Measurements from ENCODE around the gene PIM2.
A peak's percentile ranks its signal among the peaks of the same experiment; 100 is the strongest.

DNA sequence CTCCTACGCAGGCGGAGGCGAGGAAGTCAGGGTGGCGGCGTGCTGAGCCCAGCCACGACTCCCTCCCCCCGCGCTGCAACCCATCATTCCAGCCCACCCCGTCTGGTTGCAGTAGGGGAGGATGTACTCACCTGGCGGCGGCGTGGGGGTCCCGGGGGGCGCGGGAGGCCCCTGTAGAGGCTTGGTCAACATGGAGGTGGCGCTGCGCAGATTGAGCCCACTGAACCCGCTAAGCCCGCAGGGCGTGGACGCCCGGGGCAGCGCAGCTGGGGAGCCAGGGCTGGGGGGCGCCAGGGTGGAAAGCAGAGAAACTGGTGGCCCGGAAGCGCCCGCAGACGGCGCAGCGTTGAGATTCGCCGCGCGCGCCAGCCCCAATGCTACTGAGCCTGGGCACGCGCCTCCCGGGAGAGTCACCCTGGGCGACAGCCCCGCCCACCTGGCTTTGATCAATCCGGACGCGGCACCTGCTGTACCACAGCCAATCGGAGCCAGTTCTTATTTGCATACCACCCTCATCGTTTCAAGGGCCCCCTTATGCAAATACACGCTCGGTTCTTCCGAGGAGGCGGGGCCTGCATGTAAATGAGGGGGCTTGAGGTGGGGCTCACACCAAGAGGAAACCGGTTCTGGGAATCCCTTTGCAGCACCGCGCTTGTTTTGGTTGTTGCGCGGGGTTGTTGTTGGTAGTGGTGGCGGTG is at the start of gene PIM2:
- TF ChIP-seq, protein P1, sequence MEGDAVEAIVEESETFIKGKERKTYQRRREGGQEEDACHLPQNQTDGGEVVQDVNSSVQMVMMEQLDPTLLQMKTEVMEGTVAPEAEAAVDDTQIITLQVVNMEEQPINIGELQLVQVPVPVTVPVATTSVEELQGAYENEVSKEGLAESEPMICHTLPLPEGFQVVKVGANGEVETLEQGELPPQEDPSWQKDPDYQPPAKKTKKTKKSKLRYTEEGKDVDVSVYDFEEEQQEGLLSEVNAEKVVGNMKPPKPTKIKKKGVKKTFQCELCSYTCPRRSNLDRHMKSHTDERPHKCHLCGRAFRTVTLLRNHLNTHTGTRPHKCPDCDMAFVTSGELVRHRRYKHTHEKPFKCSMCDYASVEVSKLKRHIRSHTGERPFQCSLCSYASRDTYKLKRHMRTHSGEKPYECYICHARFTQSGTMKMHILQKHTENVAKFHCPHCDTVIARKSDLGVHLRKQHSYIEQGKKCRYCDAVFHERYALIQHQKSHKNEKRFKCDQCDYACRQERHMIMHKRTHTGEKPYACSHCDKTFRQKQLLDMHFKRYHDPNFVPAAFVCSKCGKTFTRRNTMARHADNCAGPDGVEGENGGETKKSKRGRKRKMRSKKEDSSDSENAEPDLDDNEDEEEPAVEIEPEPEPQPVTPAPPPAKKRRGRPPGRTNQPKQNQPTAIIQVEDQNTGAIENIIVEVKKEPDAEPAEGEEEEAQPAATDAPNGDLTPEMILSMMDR (IDR thresholded peaks at IDR 0.05; ENCODE audit: low read depth, low read length, missing input control): no peak
- TF ChIP-seq, protein P2, sequence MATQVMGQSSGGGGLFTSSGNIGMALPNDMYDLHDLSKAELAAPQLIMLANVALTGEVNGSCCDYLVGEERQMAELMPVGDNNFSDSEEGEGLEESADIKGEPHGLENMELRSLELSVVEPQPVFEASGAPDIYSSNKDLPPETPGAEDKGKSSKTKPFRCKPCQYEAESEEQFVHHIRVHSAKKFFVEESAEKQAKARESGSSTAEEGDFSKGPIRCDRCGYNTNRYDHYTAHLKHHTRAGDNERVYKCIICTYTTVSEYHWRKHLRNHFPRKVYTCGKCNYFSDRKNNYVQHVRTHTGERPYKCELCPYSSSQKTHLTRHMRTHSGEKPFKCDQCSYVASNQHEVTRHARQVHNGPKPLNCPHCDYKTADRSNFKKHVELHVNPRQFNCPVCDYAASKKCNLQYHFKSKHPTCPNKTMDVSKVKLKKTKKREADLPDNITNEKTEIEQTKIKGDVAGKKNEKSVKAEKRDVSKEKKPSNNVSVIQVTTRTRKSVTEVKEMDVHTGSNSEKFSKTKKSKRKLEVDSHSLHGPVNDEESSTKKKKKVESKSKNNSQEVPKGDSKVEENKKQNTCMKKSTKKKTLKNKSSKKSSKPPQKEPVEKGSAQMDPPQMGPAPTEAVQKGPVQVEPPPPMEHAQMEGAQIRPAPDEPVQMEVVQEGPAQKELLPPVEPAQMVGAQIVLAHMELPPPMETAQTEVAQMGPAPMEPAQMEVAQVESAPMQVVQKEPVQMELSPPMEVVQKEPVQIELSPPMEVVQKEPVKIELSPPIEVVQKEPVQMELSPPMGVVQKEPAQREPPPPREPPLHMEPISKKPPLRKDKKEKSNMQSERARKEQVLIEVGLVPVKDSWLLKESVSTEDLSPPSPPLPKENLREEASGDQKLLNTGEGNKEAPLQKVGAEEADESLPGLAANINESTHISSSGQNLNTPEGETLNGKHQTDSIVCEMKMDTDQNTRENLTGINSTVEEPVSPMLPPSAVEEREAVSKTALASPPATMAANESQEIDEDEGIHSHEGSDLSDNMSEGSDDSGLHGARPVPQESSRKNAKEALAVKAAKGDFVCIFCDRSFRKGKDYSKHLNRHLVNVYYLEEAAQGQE (IDR thresholded peaks at IDR 0.05): peak; percentile 50
- TF ChIP-seq JUND (IDR thresholded peaks at IDR 0.05) (no peak), HNF4G (IDR thresholded peaks at IDR 0.05) (no peak), RAD21 (IDR thresholded peaks at IDR 0.05) (no peak), GABPA (IDR thresholded peaks at IDR 0.05 in 1 of 2, conservative IDR thresholded peaks at IDR 0.05 in 1 of 2) (no peak), SP1 (IDR thresholded peaks at IDR 0.05) (peak; percentile 51), EGR1 (IDR thresholded peaks at IDR 0.05; ENCODE audit: low read depth in 2 of 2) (no peak)

All from liver (tissue), 3 donors.